Glutamatergic neuron (in vitro differentiated cells): ENCODE data around the gene TRPV2. TPM values are rescaled to one million over a fixed set of nuclear protein-coding genes. Genes with fewer than 3 reads are reported as not detected.

ENCODE experiments used
- DNase-seq: peaks from one replicate; pipeline ENCODE4 v3.0.0; 2022
- H3K27ac Mint-ChIP-seq: one replicate; pipeline ENCODE4 v1.8.0; 2020; ENCODE audit warnings: mild to moderate bottlenecking, mixed read lengths, inconsistent platforms; ENCODE audit not compliant: unreplicated experiment
- H3K27me3 Mint-ChIP-seq: one replicate; pipeline ENCODE4 v1.8.0; 2020; ENCODE audit warnings: mild to moderate bottlenecking, moderate library complexity, mixed read lengths, inconsistent platforms; ENCODE audit not compliant: unreplicated experiment
- H3K36me3 Mint-ChIP-seq: one replicate; pipeline ENCODE4 v1.8.0; 2020; ENCODE audit warnings: mild to moderate bottlenecking, mixed read lengths, inconsistent platforms; ENCODE audit not compliant: unreplicated experiment
- H3K4me1 Mint-ChIP-seq: one replicate; pipeline ENCODE4 v1.8.0; 2020; ENCODE audit warnings: mild to moderate bottlenecking, low read depth, mixed read lengths, inconsistent platforms; ENCODE audit not compliant: unreplicated experiment
- H3K4me3 Mint-ChIP-seq: one replicate; pipeline ENCODE4 v1.8.0; 2020; ENCODE audit warnings: mild to moderate bottlenecking, mixed read lengths, inconsistent platforms; ENCODE audit not compliant: unreplicated experiment
- H3K9me3 Mint-ChIP-seq: one replicate; pipeline ENCODE4 v1.8.0; 2020; ENCODE audit warnings: mild to moderate bottlenecking, moderate library complexity, mixed read lengths, inconsistent platforms; ENCODE audit not compliant: unreplicated experiment
- total RNA-seq: library from RNA; stranded (reverse); fragmentation: NEBNext Ultra II Directional; extraction: Animal tissue kit (Norgen Biotek cat#: 25700); gene quantifications from one replicate; pipeline ENCODE4 v1.2.1, GENCODE V29; 2021; ENCODE audit not compliant: unreplicated experiment
- TF ChIP-seq, protein P1 (sequence below): fragments of 200-600 bp; sonication (generic); IDR thresholded peaks from one replicate; pipeline ENCODE4 v1.5.0; 2021; ENCODE audit not compliant: partially characterized antibody, unreplicated experiment

Gene TRPV2
- total RNA-seq, 1 donor from 2014 or later: 27.0 TPM

- DNase-seq: no peak
- TF ChIP-seq, protein P1, sequence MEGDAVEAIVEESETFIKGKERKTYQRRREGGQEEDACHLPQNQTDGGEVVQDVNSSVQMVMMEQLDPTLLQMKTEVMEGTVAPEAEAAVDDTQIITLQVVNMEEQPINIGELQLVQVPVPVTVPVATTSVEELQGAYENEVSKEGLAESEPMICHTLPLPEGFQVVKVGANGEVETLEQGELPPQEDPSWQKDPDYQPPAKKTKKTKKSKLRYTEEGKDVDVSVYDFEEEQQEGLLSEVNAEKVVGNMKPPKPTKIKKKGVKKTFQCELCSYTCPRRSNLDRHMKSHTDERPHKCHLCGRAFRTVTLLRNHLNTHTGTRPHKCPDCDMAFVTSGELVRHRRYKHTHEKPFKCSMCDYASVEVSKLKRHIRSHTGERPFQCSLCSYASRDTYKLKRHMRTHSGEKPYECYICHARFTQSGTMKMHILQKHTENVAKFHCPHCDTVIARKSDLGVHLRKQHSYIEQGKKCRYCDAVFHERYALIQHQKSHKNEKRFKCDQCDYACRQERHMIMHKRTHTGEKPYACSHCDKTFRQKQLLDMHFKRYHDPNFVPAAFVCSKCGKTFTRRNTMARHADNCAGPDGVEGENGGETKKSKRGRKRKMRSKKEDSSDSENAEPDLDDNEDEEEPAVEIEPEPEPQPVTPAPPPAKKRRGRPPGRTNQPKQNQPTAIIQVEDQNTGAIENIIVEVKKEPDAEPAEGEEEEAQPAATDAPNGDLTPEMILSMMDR: no peak
- H3K4me1 Mint-ChIP-seq: peaks cover 29% of the 10 kb centered on the region
- H3K9me3 Mint-ChIP-seq: peaks cover 3% of the 10 kb centered on the region
- no peaks in the 10 kb centered on the region for H3K36me3 Mint-ChIP-seq
- H3K4me3 Mint-ChIP-seq: no peak overlapping the region
- peaks cover 10% of the 10 kb centered on the region for H3K27me3 Mint-ChIP-seq
- no peak overlapping the region for H3K27ac Mint-ChIP-seq
Measured at GRCh38 chr17:16467886-16468285, 52.5 kb downstream of the TRPV2 start.

- H3K36me3 Mint-ChIP-seq: no peaks in the 10 kb centered on the region
- no peak for DNase-seq
- peaks cover 3% of the 10 kb centered on the region for H3K9me3 Mint-ChIP-seq
- H3K4me1 Mint-ChIP-seq: peaks cover 25% of the 10 kb centered on the region
- no peak overlapping the region for H3K27ac Mint-ChIP-seq
- TF ChIP-seq, protein P1: no peak
- no peak overlapping the region for H3K4me3 Mint-ChIP-seq
- peaks cover 10% of the 10 kb centered on the region for H3K27me3 Mint-ChIP-seq
Measured at GRCh38 chr17:16468428-16468992, 53.1 kb downstream of the TRPV2 start.

- peaks cover 18% of the 10 kb centered on the region for H3K4me1 Mint-ChIP-seq
- TF ChIP-seq, protein P1: no peak
- peak; percentile 43 for DNase-seq
- peak overlapping the region; percentile 37 for H3K4me3 Mint-ChIP-seq
- H3K27ac Mint-ChIP-seq: peak overlapping the region; percentile 77
- H3K9me3 Mint-ChIP-seq: peaks cover 3% of the 10 kb centered on the region
- peaks cover 7% of the 10 kb centered on the region for H3K27me3 Mint-ChIP-seq
- no peaks in the 10 kb centered on the region for H3K36me3 Mint-ChIP-seq
Measured at GRCh38 chr17:16470265-16470664, 54.9 kb downstream of the TRPV2 start.

- DNase-seq: no peak
- H3K4me3 Mint-ChIP-seq: no peak overlapping the region
- H3K27ac Mint-ChIP-seq: peak overlapping the region; percentile 34
- peaks cover 5% of the 10 kb centered on the region for H3K27me3 Mint-ChIP-seq
- no peaks in the 10 kb centered on the region for H3K36me3 Mint-ChIP-seq
- TF ChIP-seq, protein P1: no peak
- peaks cover 17% of the 10 kb centered on the region for H3K4me1 Mint-ChIP-seq
- peaks cover 3% of the 10 kb centered on the region for H3K9me3 Mint-ChIP-seq
Measured at GRCh38 chr17:16471295-16471694, 55.9 kb downstream of the TRPV2 start.

- Mint-ChIP-seq H3K4me1 (peaks cover 16% of the 10 kb centered on the region), H3K27ac (no peak overlapping the region), H3K9me3 (peaks cover 3% of the 10 kb centered on the region), H3K4me3 (no peak overlapping the region), H3K36me3 (no peaks in the 10 kb centered on the region), H3K27me3 (peaks cover 2% of the 10 kb centered on the region)
- no peak for DNase-seq
- TF ChIP-seq, protein P1: no peak
Measured at GRCh38 chr17:16472539-16472938, 57.2 kb downstream of the TRPV2 start.
